ENCODE results near the gene PTGR2.

PTGR2 gene

GRCh38 chr14:73851000-73851399, 631 bp upstream of the PTGR2 start:
- TF ChIP-seq ZNF8 (CRISPR knock-in tag; IDR thresholded peaks at IDR 0.05) (no peak), ZFP30 (CRISPR knock-in tag; IDR thresholded peaks at IDR 0.05) (no peak), ZC3H10 (CRISPR knock-in tag; IDR thresholded peaks at IDR 0.05) (no peak), ZFP3 (CRISPR knock-in tag; IDR thresholded peaks at IDR 0.05) (no peak), CSDC2 (CRISPR knock-in tag; IDR thresholded peaks at IDR 0.05) (no peak), TCF4 (CRISPR knock-in tag; IDR thresholded peaks at IDR 0.05; ENCODE audit: borderline replicate concordance) (no peak), BACH2 (CRISPR knock-in tag; IDR thresholded peaks at IDR 0.05; ENCODE audit: borderline replicate concordance) (no peak), PPARA (CRISPR knock-in tag; IDR thresholded peaks at IDR 0.05; ENCODE audit: borderline replicate concordance) (no peak), GLIS3 (CRISPR knock-in tag; IDR thresholded peaks at IDR 0.05) (no peak), ARNTL (CRISPR knock-in tag; IDR thresholded peaks at IDR 0.05; ENCODE audit: borderline replicate concordance, low read depth) (no peak), OSR1 (CRISPR knock-in tag; IDR thresholded peaks at IDR 0.05) (no peak), ISL1 (CRISPR knock-in tag; IDR thresholded peaks at IDR 0.05) (no peak), ESRRG (CRISPR knock-in tag; IDR thresholded peaks at IDR 0.05) (no peak), ZNF565 (CRISPR knock-in tag; conservative IDR thresholded peaks at IDR 0.05; ENCODE audit: low read depth) (no peak), RARB (CRISPR knock-in tag; IDR thresholded peaks at IDR 0.05) (no peak), TOX (CRISPR knock-in tag; IDR thresholded peaks at IDR 0.05; ENCODE audit: borderline replicate concordance) (no peak)
- TF ChIP-seq, protein P1, sequence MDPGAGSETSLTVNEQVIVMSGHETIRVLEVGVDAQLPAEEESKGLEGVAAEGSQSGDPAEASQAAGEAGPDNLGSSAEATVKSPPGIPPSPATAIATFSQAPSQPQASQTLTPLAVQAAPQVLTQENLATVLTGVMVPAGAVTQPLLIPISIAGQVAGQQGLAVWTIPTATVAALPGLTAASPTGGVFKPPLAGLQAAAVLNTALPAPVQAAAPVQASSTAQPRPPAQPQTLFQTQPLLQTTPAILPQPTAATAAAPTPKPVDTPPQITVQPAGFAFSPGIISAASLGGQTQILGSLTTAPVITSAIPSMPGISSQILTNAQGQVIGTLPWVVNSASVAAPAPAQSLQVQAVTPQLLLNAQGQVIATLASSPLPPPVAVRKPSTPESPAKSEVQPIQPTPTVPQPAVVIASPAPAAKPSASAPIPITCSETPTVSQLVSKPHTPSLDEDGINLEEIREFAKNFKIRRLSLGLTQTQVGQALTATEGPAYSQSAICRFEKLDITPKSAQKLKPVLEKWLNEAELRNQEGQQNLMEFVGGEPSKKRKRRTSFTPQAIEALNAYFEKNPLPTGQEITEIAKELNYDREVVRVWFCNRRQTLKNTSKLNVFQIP (CRISPR knock-in tag; IDR thresholded peaks at IDR 0.05; ENCODE audit: borderline replicate concordance, low read depth), result no peak
- peak; percentile 10 for ATAC-seq

DNA sequence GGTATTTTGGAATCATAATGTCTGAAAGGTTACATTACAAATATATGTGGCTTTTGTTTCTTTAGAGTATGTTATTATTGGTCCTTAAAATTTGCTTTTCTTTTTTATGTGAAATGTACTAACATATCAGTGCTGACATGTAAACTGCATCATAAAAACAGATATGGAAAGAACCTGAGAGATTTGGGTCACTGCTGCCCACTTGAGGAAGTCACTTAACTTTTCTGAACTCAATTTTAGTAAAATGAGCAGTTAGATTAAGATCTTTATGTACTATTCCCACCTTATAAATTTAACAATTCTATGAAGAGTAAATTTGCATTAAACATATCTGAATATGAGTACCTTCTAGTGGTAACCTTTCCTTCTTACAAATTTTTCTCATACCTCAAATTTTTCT, 7.5 kb downstream of the PTGR2 start:
- ATAC-seq, result no peak
- TF ChIP-seq, protein P1 (CRISPR knock-in tag; IDR thresholded peaks at IDR 0.05; ENCODE audit: borderline replicate concordance, low read depth), result no peak
- TF ChIP-seq CREB5 (CRISPR knock-in tag; IDR thresholded peaks at IDR 0.05; ENCODE audit: low read depth), result no peak
- no peak for TF ChIP-seq TCF4 (CRISPR knock-in tag; IDR thresholded peaks at IDR 0.05; ENCODE audit: borderline replicate concordance)

DNA sequence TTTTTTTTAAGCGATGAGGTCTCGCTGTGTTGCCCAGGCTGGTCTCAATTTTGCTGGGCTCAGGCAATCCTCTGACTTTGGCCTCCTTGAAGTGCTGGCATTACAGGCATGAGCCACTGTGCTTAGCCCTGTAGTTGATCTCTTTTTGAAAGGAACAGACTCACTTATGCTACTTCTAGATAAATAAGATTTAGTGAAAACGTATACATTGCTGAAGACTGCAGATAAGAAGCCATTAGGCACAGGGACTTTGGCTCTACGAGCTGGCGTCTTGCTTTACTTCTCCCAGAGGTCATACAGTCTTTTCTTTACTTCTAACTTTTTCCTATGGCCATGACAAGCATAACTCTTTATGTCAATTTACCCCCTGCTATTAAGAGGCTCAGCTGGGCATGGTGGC, 9.4 kb downstream of the PTGR2 start:
- ATAC-seq, result no peak
- TF ChIP-seq, protein P2, sequence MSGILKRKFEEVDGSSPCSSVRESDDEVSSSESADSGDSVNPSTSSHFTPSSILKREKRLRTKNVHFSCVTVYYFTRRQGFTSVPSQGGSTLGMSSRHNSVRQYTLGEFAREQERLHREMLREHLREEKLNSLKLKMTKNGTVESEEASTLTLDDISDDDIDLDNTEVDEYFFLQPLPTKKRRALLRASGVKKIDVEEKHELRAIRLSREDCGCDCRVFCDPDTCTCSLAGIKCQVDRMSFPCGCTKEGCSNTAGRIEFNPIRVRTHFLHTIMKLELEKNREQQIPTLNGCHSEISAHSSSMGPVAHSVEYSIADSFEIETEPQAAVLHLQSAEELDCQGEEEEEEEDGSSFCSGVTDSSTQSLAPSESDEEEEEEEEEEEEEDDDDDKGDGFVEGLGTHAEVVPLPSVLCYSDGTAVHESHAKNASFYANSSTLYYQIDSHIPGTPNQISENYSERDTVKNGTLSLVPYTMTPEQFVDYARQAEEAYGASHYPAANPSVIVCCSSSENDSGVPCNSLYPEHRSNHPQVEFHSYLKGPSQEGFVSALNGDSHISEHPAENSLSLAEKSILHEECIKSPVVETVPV (CRISPR knock-in tag; IDR thresholded peaks at IDR 0.05), result no peak
- no peak for TF ChIP-seq TCF4 (CRISPR knock-in tag; IDR thresholded peaks at IDR 0.05; ENCODE audit: borderline replicate concordance)
- TF ChIP-seq OSR1 (CRISPR knock-in tag; IDR thresholded peaks at IDR 0.05), result no peak
- no peak for TF ChIP-seq ARNTL (CRISPR knock-in tag; IDR thresholded peaks at IDR 0.05; ENCODE audit: borderline replicate concordance, low read depth)
- TF ChIP-seq GLIS3 (CRISPR knock-in tag; IDR thresholded peaks at IDR 0.05), result no peak
- TF ChIP-seq ZNF70 (CRISPR knock-in tag; IDR thresholded peaks at IDR 0.05), result no peak
- TF ChIP-seq TOX (CRISPR knock-in tag; IDR thresholded peaks at IDR 0.05; ENCODE audit: borderline replicate concordance), result no peak
- no peak for TF ChIP-seq RARB (CRISPR knock-in tag; IDR thresholded peaks at IDR 0.05)
- TF ChIP-seq SNAI2 (CRISPR knock-in tag; IDR thresholded peaks at IDR 0.05), result no peak
- TF ChIP-seq, protein P3, sequence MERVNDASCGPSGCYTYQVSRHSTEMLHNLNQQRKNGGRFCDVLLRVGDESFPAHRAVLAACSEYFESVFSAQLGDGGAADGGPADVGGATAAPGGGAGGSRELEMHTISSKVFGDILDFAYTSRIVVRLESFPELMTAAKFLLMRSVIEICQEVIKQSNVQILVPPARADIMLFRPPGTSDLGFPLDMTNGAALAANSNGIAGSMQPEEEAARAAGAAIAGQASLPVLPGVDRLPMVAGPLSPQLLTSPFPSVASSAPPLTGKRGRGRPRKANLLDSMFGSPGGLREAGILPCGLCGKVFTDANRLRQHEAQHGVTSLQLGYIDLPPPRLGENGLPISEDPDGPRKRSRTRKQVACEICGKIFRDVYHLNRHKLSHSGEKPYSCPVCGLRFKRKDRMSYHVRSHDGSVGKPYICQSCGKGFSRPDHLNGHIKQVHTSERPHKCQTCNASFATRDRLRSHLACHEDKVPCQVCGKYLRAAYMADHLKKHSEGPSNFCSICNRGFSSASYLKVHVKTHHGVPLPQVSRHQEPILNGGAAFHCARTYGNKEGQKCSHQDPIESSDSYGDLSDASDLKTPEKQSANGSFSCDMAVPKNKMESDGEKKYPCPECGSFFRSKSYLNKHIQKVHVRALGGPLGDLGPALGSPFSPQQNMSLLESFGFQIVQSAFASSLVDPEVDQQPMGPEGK (CRISPR knock-in tag; IDR thresholded peaks at IDR 0.05; ENCODE audit: borderline replicate concordance), result no peak
- no peak for TF ChIP-seq ZNF8 (CRISPR knock-in tag; IDR thresholded peaks at IDR 0.05)
- no peak for TF ChIP-seq ZNF565 (CRISPR knock-in tag; conservative IDR thresholded peaks at IDR 0.05; ENCODE audit: low read depth)
- no peak for TF ChIP-seq ZFP3 (CRISPR knock-in tag; IDR thresholded peaks at IDR 0.05)
- TF ChIP-seq BACH2 (CRISPR knock-in tag; IDR thresholded peaks at IDR 0.05; ENCODE audit: borderline replicate concordance), result no peak
- no peak for TF ChIP-seq ISL1 (CRISPR knock-in tag; IDR thresholded peaks at IDR 0.05)
- no peak for TF ChIP-seq CREB5 (CRISPR knock-in tag; IDR thresholded peaks at IDR 0.05; ENCODE audit: low read depth)
- TF ChIP-seq TSHZ2 (CRISPR knock-in tag; IDR thresholded peaks at IDR 0.05), result no peak
- TF ChIP-seq ZFP30 (CRISPR knock-in tag; IDR thresholded peaks at IDR 0.05), result no peak
- TF ChIP-seq PPARA (CRISPR knock-in tag; IDR thresholded peaks at IDR 0.05; ENCODE audit: borderline replicate concordance), result no peak
- no peak for TF ChIP-seq ZC3H10 (CRISPR knock-in tag; IDR thresholded peaks at IDR 0.05)

Measured in SK-N-SH treated with all-trans-retinoic acid at 6 μM for 48 hours (cell line).